ENCODE data around the gene FN1.

FN1 gene

DNA sequence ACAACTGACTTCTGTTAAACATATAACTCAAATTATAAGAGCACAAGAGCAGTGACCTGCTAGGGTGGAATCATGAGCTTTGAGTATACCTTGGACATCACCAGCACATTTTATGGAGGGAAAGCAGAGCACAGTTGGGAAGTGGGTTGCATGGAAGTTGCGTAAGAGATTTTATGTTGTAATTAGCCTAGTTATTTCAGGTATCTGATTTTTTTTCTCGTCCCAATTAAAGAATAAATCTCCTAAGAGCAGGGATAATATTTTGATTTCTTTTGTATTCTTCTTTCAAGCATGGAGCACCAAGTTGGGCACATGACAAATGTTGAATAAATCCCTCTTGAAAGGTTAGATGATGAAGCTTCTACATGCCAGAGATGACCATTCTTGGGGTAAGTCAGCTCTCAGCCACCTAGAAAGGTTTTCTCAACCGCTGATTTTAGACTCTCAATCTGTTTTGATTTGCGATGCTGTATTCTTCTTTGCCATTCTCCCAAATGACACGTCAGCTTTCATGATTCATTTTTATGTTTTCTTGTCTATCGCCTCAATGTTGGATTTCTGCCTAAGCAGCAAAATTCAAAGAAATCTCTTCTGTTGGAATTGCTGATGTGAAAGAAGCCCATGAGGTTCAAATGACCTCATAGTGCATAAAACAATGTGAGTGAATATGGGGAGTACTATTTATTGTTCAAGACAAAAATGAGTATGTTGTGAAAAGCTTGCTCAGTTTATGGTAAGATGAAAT is 15.3 kb upstream of the FN1 start:
- Mint-ChIP-seq H3K27me3 (peaks cover 19% of the 10 kb centered on the region), H3K9me3 (no peaks in the 10 kb centered on the region), H3K27ac (no peak overlapping the region), H3K4me1 (no peaks in the 10 kb centered on the region), H3K4me3 (no peak overlapping the region), H3K36me3 (no peaks in the 10 kb centered on the region)

- peaks cover 19% of the 10 kb centered on the region for H3K27me3 Mint-ChIP-seq
- no peaks in the 10 kb centered on the region for H3K9me3 Mint-ChIP-seq
- no peak overlapping the region for H3K4me3 Mint-ChIP-seq
- H3K4me1 Mint-ChIP-seq, result no peaks in the 10 kb centered on the region
- no peaks in the 10 kb centered on the region for H3K36me3 Mint-ChIP-seq
- H3K27ac Mint-ChIP-seq, result no peak overlapping the region
These were observed 14.5 kb upstream of the FN1 start for GRCh38 chr2:215450188-215451011.

DNA sequence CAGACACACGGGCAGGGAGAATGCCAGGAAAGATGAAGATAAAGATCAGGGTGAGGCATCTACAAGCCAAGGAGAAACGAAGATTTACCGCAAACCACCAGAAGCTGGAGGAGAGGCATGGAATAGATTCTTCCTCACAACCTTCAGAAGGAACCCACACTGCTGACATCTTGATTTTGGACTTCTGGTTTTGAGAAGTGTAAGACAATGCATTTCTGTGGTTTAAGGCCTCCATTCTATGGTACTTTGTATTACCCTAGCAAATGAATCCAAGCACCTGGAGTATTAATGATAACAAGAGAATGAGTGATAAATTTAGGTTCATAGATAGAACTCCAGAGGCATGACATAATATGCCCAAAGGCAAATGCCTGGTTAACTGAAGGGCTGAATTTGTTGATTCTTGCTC is 11.8 kb upstream of the FN1 start:
- Mint-ChIP-seq H3K36me3 (no peaks in the 10 kb centered on the region), H3K27ac (no peak overlapping the region), H3K9me3 (no peaks in the 10 kb centered on the region)

GRCh38 chr2:215447056-215447455 is 11.2 kb upstream of the FN1 start:
- H3K4me3 Mint-ChIP-seq, result no peak overlapping the region
- H3K9me3 Mint-ChIP-seq, result no peaks in the 10 kb centered on the region
- peaks cover 21% of the 10 kb centered on the region for H3K27me3 Mint-ChIP-seq
- H3K4me1 Mint-ChIP-seq, result no peaks in the 10 kb centered on the region
- H3K27ac Mint-ChIP-seq, result peak overlapping the region; percentile 14
- no peaks in the 10 kb centered on the region for H3K36me3 Mint-ChIP-seq

More for the DNA sequence above, 11.8 kb upstream of the FN1 start:
- peaks cover 21% of the 10 kb centered on the region for H3K27me3 Mint-ChIP-seq
- H3K4me1 Mint-ChIP-seq, result no peaks in the 10 kb centered on the region
- H3K4me3 Mint-ChIP-seq, result no peak overlapping the region

- no peaks in the 10 kb centered on the region for H3K9me3 Mint-ChIP-seq
- no peaks in the 10 kb centered on the region for H3K4me1 Mint-ChIP-seq
- no peak overlapping the region for H3K27ac Mint-ChIP-seq
- no peak overlapping the region for H3K4me3 Mint-ChIP-seq
- H3K27me3 Mint-ChIP-seq, result peaks cover 25% of the 10 kb centered on the region
- H3K36me3 Mint-ChIP-seq, result no peaks in the 10 kb centered on the region
These were observed 6.5 kb upstream of the FN1 start for GRCh38 chr2:215442401-215442787.

GRCh38 chr2:215441560-215442400 is 5.9 kb upstream of the FN1 start:
- Mint-ChIP-seq H3K4me1 (peaks cover 5% of the 10 kb centered on the region), H3K36me3 (no peaks in the 10 kb centered on the region), H3K4me3 (no peak overlapping the region), H3K9me3 (no peaks in the 10 kb centered on the region), H3K27me3 (peaks cover 27% of the 10 kb centered on the region), H3K27ac (no peak overlapping the region)

- no peaks in the 10 kb centered on the region for H3K9me3 Mint-ChIP-seq
- H3K27ac Mint-ChIP-seq, result no peak overlapping the region
- H3K36me3 Mint-ChIP-seq, result no peaks in the 10 kb centered on the region
- H3K27me3 Mint-ChIP-seq, result peaks cover 32% of the 10 kb centered on the region
- H3K4me1 Mint-ChIP-seq, result peaks cover 18% of the 10 kb centered on the region
- no peak overlapping the region for H3K4me3 Mint-ChIP-seq
These were observed 4.2 kb upstream of the FN1 start for GRCh38 chr2:215439980-215440512.

DNA sequence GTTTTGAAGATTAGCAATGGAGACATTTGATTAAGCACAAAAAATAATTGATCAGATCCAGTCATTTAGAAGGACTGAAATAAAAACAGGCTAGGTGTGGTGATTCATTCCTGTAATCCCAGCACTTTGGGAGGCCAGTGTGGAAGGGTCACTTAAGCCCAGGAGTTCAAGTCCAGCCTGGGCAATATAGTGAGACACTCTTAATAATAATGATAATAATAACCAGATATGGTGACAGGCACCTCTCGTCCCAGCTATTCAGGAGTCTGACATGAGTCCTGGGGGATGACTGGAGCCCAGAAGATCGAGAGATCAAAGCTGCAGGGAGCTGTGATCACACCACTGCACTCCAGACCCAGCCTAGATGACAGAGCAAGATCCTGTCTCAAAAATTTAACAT is 3.5 kb upstream of the FN1 start:
- Mint-ChIP-seq H3K4me1 (peaks cover 22% of the 10 kb centered on the region), H3K4me3 (no peak overlapping the region), H3K36me3 (no peaks in the 10 kb centered on the region), H3K27ac (no peak overlapping the region), H3K9me3 (no peaks in the 10 kb centered on the region), H3K27me3 (peaks cover 38% of the 10 kb centered on the region)

DNA sequence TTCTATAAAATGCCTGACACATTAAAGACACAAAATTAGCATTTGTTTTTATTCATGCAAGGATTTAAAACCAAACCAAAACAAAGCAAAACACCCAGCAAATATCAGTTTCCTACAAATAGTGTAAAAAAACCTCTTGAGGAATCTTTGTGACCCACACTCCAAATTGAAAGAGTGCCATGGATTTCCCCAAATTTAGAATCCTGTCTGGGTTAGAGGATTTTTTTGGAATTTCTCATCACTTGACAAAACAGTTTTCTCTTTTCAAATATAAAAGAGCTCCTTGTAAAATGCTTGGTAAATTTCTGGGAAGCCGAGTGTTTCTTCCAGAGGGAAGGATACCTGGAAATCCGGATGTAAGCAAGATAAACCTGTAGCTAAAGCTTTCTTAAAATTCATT is 1.7 kb upstream of the FN1 start:
- H3K9me3 Mint-ChIP-seq, result no peaks in the 10 kb centered on the region
- H3K27me3 Mint-ChIP-seq, result peaks cover 43% of the 10 kb centered on the region
- H3K27ac Mint-ChIP-seq, result no peak overlapping the region
- peaks cover 22% of the 10 kb centered on the region for H3K4me1 Mint-ChIP-seq
- no peak overlapping the region for H3K4me3 Mint-ChIP-seq
- no peaks in the 10 kb centered on the region for H3K36me3 Mint-ChIP-seq

DNA sequence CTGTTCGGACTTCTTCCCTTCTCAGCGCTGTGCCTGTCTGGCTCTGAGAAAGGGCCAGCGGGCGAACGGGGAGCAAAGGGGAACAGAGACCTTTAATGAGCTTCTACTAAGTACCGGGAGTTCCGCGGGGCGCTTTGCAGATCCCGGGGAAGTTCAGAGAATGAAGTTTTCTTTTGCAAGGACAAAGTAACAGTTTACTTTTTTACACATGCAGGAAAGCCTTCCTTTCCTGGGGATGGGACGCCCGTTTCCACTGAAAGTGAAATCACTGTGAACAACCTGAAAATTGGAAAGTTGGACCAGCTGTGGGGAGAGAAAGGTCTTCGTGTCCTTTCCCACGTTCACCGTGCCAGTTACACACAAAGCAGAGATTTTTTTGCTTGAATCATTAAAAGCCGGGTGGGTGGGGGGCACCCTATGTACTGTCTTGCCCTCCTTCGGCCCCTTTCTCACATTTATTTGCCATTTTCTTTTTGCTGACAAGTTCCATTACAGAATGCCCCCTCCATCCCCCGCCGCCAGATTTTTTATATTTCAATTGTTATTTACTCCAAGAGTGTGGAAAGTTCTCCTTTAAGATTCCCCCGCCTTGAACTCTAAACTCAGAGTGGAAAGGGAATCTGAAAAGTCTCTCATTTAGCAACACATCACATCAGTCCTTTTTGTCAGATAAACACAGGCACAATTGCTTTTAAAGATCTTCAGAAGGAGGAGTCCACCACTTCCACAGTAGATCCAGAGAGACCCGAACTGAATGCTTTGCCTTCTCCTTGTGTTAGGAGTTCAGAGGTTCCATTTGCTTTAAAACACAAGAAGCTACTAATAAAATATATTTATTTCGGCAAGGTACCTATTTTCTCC is 1.1 kb upstream of the FN1 start:
- Mint-ChIP-seq H3K27me3 (peaks cover 47% of the 10 kb centered on the region), H3K4me1 (peaks cover 22% of the 10 kb centered on the region), H3K36me3 (no peaks in the 10 kb centered on the region), H3K27ac (no peak overlapping the region), H3K4me3 (peak overlapping the region; percentile 83), H3K9me3 (no peaks in the 10 kb centered on the region)

DNA sequence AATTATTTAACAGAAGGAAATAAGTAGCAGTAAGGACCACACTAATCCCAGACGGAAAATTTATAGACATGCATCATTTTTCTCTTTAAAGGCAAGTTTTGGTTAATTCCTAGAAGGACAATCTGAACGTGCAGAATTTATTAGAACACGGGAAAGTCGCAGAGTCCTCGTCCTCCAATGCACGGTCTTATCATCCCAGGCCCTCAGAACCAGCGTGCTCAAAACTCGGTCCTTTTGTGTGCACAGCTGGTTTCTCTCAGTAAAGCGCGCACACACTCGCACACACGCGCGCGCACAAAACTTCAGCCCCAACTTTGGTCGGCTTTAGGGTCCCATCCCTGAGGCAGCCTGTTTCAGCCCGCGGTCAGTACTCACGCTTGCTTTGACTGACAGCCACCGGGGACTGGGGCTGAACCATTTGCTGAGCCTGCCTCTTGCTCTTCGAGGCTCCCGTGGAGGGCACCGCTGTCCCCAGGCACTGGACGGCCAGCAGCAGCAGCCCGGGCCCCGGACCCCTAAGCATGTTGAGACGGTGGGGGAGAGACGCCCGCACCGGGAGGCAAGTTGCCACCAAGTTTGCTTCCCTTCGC is 493 bp downstream of the FN1 start:
- Mint-ChIP-seq H3K9me3 (no peaks in the 10 kb centered on the region), H3K4me1 (peaks cover 22% of the 10 kb centered on the region), H3K36me3 (no peaks in the 10 kb centered on the region)

DNA sequence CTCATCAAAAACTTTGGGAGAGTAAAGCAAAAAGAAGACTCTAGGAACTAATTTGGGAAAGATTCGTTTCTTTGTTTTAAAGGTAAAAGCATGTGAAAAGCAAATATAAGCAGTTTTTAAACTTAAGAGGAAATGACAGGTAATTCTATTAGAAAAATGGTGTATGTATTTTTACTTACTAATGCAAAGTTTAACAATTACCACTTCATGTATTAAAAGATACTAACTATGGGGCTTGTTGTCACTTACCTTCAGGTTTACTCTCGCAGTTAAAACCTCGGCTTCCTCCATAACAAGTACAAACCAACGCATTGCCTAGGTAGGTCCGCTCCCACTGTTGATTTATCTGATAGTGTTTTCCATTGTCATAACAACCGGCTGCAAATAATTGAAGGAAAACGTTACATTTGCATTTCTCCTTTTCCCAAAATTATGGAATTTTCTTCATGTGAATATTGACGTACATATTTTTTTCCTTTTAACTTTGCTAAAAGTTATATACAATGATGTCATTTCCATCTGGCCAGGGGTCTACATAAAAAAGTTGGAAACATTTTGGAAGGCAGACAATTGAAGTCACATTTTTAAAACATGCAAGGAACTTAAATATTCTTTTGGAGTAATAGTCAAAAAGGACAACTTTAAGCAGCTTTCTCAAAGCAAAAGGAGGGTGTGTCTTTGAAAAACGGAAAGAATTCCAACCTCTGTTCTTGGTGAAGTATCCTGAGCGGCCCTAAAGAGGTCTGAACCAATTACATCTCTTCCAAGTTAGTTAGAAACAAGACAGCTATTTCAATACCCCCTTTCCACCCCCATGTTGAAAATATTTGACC is 1.2 kb downstream of the FN1 start:
- Mint-ChIP-seq H3K4me3 (peak overlapping the region; percentile 78), H3K27ac (no peak overlapping the region), H3K9me3 (no peaks in the 10 kb centered on the region), H3K27me3 (peaks cover 57% of the 10 kb centered on the region), H3K4me1 (peaks cover 22% of the 10 kb centered on the region), H3K36me3 (no peaks in the 10 kb centered on the region)

More for the DNA sequence above, 493 bp downstream of the FN1 start:
- H3K27ac Mint-ChIP-seq, result no peak overlapping the region
- peak overlapping the region; percentile 78 for H3K4me3 Mint-ChIP-seq
- H3K27me3 Mint-ChIP-seq, result peaks cover 56% of the 10 kb centered on the region

DNA sequence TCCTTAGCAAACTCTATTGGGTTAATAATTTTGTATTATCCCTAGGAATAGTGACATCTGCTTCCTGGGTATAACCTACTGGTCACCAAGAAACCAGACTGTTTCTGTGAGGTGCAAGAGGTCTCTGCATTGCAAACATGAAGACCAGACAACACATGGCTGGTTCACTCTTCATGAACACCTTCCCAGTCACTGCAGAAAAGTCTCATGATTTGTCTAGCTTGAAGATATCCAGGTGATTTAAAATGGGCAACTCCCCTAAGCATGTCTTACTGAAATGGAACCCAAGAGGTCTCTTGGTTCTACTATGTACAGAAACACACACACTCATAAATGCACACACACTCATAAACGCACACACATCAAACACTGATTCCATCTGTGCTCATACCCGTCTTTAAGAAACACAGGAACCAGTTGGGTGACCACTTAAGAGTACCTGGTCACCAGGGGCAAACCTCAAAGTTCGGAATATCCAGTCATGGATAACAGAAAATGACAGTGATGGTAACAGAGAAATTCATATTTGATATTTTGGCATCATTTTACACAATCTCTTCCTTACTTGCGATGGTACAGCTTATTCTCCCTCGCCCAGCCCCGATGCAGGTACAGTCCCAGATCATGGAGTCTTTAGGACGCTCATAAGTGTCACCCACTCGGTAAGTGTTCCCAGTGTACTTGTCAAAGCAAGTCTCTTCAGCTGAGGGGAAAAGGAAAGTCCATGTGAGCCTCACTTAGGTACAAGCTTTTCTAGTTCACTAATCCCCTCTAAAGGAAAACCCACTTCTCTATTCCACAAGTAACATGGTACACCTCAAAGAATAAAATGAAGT is 2.9 kb downstream of the FN1 start:
- Mint-ChIP-seq H3K27me3 (peaks cover 57% of the 10 kb centered on the region), H3K27ac (no peak overlapping the region), H3K9me3 (no peaks in the 10 kb centered on the region), H3K36me3 (no peaks in the 10 kb centered on the region), H3K4me3 (no peak overlapping the region), H3K4me1 (peaks cover 22% of the 10 kb centered on the region)
